BE2C (cell line): ENCODE measurements around the gene PPM1J. TPM values are rescaled to one million over a fixed set of nuclear protein-coding genes. Genes with fewer than 3 reads are reported as not detected.

Experiments used
- DNase-seq: peaks from one replicate; pipeline ENCODE4 v3.0.0-alpha.2; 2020
- H3K27me3 ChIP-seq: fragments of 250-450 bp; sonication (Bioruptor Pico); 2 replicates; pipeline ENCODE4 v1.5.1; 2020; ENCODE audit warnings: mild to moderate bottlenecking
- H3K36me3 ChIP-seq: fragments of 250-450 bp; sonication (Bioruptor Pico); 2 replicates; pipeline ENCODE4 v1.5.1; 2020; ENCODE audit warnings: mild to moderate bottlenecking
- H3K4me1 ChIP-seq: fragments of 250-450 bp; sonication (Bioruptor Pico); 2 replicates; pipeline ENCODE4 v1.5.1; 2020
- H3K4me3 ChIP-seq: 2 replicates; pipeline ENCODE4 v1.5.1; 2011; ENCODE audit warnings: low read depth, low read length
- H3K9me3 ChIP-seq: fragments of 250-450 bp; sonication (Bioruptor Pico); 2 replicates; pipeline ENCODE4 v1.5.1; 2020
- CTCF ChIP-seq: IDR thresholded peaks from 2 replicates; pipeline ENCODE4 v1.5.1; 2012; ENCODE audit warnings: mild to moderate bottlenecking, low read depth, low read length
- polyA plus RNA-seq: library from polyadenylated mRNA; unstranded; fragments of >200 nt; gene quantifications from one replicate; pipeline ENCODE4 v1.2.1, GENCODE V29; 2012; ENCODE audit warnings: low read depth, missing spikeins; ENCODE audit not compliant: insufficient read length, insufficient read depth

The PPM1J gene, protein sequence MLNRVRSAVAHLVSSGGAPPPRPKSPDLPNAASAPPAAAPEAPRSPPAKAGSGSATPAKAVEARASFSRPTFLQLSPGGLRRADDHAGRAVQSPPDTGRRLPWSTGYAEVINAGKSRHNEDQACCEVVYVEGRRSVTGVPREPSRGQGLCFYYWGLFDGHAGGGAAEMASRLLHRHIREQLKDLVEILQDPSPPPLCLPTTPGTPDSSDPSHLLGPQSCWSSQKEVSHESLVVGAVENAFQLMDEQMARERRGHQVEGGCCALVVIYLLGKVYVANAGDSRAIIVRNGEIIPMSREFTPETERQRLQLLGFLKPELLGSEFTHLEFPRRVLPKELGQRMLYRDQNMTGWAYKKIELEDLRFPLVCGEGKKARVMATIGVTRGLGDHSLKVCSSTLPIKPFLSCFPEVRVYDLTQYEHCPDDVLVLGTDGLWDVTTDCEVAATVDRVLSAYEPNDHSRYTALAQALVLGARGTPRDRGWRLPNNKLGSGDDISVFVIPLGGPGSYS
- polyA plus RNA-seq, result not detected

GRCh38 chr1:112715264-112716053, at the start of gene PPM1J:
PPM1J (minus strand) TSS chr1:112715332; CDS start chr1:112715301, 31 bp downstream.
- DNase-seq, result peak; percentile 98
- H3K4me3 ChIP-seq, result peak within 1 kb of the TSS; percentile 62
- peaks cover 9% of the 10 kb centered on the region for H3K4me1 ChIP-seq
- no peaks in the 10 kb centered on the region; the same call in 1 of the 2 replicates for H3K9me3 ChIP-seq
- no peaks in the 10 kb centered on the region for H3K36me3 ChIP-seq
- H3K27me3 ChIP-seq, result peaks cover 23% of the 10 kb centered on the region
- TF ChIP-seq CTCF, result no peak

DNA sequence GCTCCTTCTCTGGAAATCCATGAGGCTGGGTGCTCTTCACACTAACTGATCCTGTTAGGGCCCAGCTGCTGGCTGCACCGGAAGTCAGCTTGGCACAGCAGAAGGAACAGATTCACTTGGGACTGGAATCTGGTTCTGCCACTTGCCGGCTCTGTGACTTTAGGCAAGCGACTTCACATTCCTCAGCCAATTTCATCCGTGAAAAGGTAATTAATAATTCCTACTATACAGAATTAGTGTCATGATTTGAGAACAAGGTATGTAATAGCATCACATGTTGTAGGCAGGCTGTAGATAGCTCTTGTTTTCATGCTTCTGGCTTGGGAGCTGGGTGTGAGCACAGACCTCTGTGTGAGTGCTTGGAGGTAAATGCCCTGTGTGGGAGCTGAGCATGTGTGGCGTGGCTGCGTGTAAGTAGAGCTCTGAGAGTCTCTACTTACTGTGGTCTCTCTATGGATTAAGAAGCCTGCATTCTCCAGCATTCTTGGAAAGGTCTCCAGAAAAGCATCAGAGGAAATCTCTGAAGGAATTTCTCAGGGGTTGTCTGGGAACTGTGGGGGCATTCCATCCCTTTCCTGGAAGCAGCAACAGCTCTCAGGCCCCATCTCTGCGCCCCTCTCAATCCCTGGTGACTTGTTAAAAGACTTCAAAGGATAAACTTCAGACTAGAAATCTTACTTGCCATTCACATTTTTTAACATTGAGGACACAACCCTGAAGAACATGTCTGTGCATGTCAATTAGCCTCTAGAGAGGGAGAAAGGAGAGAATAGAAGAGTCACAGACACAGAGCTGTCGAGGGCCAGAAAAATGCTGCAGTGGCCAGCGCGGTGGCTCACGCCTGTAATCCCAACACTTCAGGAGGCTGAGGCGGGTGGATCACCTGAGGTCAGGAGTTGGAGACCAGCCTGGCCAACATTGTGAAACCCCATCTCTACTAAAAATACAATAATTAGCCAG, 47.7 kb upstream of the PPM1J start:
- no peaks in the 10 kb centered on the region for H3K9me3 ChIP-seq
- no peak for TF ChIP-seq CTCF
- H3K27me3 ChIP-seq, result no peaks in the 10 kb centered on the region
- no peaks in the 10 kb centered on the region for H3K36me3 ChIP-seq
- no peak overlapping the region for H3K4me3 ChIP-seq
- H3K4me1 ChIP-seq, result peaks cover 4% of the 10 kb centered on the region; the same call in 1 of the 2 replicates
- DNase-seq, result peak; percentile 37

- Histone ChIP-seq H3K27me3 (no peaks in the 10 kb centered on the region), H3K4me3 (no peak overlapping the region), H3K9me3 (no peaks in the 10 kb centered on the region), H3K36me3 (no peaks in the 10 kb centered on the region), H3K4me1 (peaks cover 4% of the 10 kb centered on the region; the same call in 1 of the 2 replicates)
- no peak for TF ChIP-seq CTCF
- no peak for DNase-seq
Measured at GRCh38 chr1:112761714-112762480, 46.8 kb upstream of the PPM1J start.

GRCh38 chr1:112759228-112759627, 44.1 kb upstream of the PPM1J start:
- Histone ChIP-seq H3K9me3 (no peaks in the 10 kb centered on the region), H3K27me3 (no peaks in the 10 kb centered on the region), H3K4me1 (peaks cover 4% of the 10 kb centered on the region; the same call in 1 of the 2 replicates), H3K36me3 (no peaks in the 10 kb centered on the region), H3K4me3 (no peak overlapping the region)
- no peak for DNase-seq
- TF ChIP-seq CTCF, result no peak

- no peak for TF ChIP-seq CTCF
- Histone ChIP-seq H3K4me3 (no peak overlapping the region), H3K9me3 (no peaks in the 10 kb centered on the region), H3K27me3 (no peaks in the 10 kb centered on the region; the same call in 1 of the 2 replicates), H3K4me1 (no peaks in the 10 kb centered on the region), H3K36me3 (no peaks in the 10 kb centered on the region)
- no peak for DNase-seq
Measured at GRCh38 chr1:112754116-112754628, 39.0 kb upstream of the PPM1J start.
